Smooth muscle cell (in vitro differentiated cells): ENCODE data around the gene PPCS. TPM values are rescaled to one million over a fixed set of nuclear protein-coding genes. Genes with fewer than 3 reads are reported as not detected.

ENCODE experiments used
- DNase-seq: peaks from one replicate; lab custom pipeline; 2025; ENCODE audit not compliant: unreplicated experiment; lab: John Stamatoyannopoulos, UW
- H2AFZ ChIP-seq: fragments of 200-600 bp; sonication (generic); 2 replicates; pipeline ENCODE4 v1.6.0; 2016; ENCODE audit warnings: antibody characterized with exemption, low read depth, mild to moderate bottlenecking
- H3F3A ChIP-seq: fragments of 200-600 bp; sonication (generic); 2 replicates; pipeline ENCODE4 v1.6.0; 2017; ENCODE audit warnings: antibody characterized with exemption, low read depth
- H3K27ac ChIP-seq: fragments of 200-600 bp; sonication (generic); 2 replicates; pipeline ENCODE4 v1.5.1; 2016; ENCODE audit warnings: low read depth, mild to moderate bottlenecking
- H3K27me3 ChIP-seq: fragments of 200-600 bp; sonication (generic); 2 replicates; pipeline ENCODE4 v1.6.1; 2016; ENCODE audit warnings: low read depth, mild to moderate bottlenecking
- H3K36me3 ChIP-seq: fragments of 200-600 bp; sonication (generic); 2 replicates; pipeline ENCODE4 v1.5.1; 2016; ENCODE audit warnings: low read depth
- H3K4me1 ChIP-seq: fragments of 200-600 bp; sonication (generic); 2 replicates; pipeline ENCODE4 v1.5.1; 2016; ENCODE audit warnings: low read depth
- H3K4me2 ChIP-seq: fragments of 200-600 bp; sonication (generic); 2 replicates; pipeline ENCODE4 v1.6.0; 2016; ENCODE audit warnings: mild to moderate bottlenecking
- H3K4me3 ChIP-seq: fragments of 200-600 bp; sonication (generic); 2 replicates; pipeline ENCODE4 v1.5.1; 2016; ENCODE audit warnings: mild to moderate bottlenecking
- H3K79me2 ChIP-seq: fragments of 200-600 bp; sonication (generic); 2 replicates; pipeline ENCODE4 v1.6.0; 2016; ENCODE audit warnings: low read depth, mild to moderate bottlenecking
- H3K9ac ChIP-seq: fragments of 200-600 bp; sonication (generic); 2 replicates; pipeline ENCODE4 v1.6.0; 2016; ENCODE audit warnings: low read depth
- H3K9me3 ChIP-seq: fragments of 200-600 bp; sonication (generic); replicated peaks from 2 replicates; pipeline ENCODE4 v1.5.1; 2016; ENCODE audit warnings: low read depth
- H4K20me1 ChIP-seq: fragments of 200-600 bp; sonication (generic); 2 replicates; pipeline ENCODE4 v1.6.0; 2016; ENCODE audit warnings: low read depth
- WGBS: methylation state at CpG from one replicate; pipeline ENCODE4 v1.1.7; 2016; ENCODE audit warnings: low lambda C conversion rate; 5-methylcytosine and 5-hydroxymethylcytosine counted together
- polyA plus RNA-seq: library from polyadenylated mRNA; unstranded; fragments of >200 nt; fragmentation: Nextera tagmentation; extraction: Ambion mirVana; gene quantifications from 2 replicates; pipeline ENCODE4 v1.2.1, GENCODE V29; 2016
- total RNA-seq: library from RNA; depleted of rRNA; stranded (reverse); fragments of >200 nt; gene quantifications from 2 replicates; pipeline ENCODE4 v1.2.3, GENCODE V29; 2014
- TF ChIP-seq, protein P1 (sequence below): fragments of 200-600 bp; sonication (generic); IDR thresholded peaks from 2 replicates; pipeline ENCODE4 v1.5.1; 2017; ENCODE audit warnings: borderline replicate concordance, mild to moderate bottlenecking, antibody characterized with exemption; ENCODE audit not compliant: insufficient read depth, poor library complexity, severe bottlenecking

Gene PPCS
- total and polyA plus RNA-seq, 2 experiments from 2014 or later, result 42.6 to 73.3 TPM

DNA sequence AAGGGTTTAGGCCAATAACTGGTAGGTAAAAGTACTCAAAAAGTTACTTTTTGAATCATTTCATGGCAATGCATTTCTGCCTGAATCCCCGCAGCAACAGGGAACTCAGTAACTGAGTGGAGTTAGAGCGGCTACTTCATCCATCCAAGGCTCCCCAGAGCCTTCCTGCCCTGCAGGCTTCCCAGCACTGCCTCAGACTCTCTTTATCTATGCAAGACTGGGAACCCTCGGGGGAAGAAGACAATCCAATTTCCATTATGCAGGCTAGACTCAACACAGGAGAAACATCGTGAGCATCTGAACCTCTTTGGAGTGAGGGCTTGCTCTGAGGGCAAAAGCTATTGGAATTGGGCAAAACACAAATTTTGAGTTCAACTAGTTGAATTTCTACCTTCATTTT, 23.6 kb upstream of the PPCS start:
- Histone ChIP-seq H3K4me2 (peak overlapping the region; percentile 49), H3K9me3 (no peaks in the 10 kb centered on the region), H2AFZ (no peak overlapping the region), H3K27me3 (no peaks in the 10 kb centered on the region), H3F3A (peaks cover 6% of the 10 kb centered on the region), H3K4me1 (no peaks in the 10 kb centered on the region), H3K27ac (no peak overlapping the region), H3K36me3 (no peaks in the 10 kb centered on the region), H3K79me2 (no peaks in the 10 kb centered on the region), H4K20me1 (no peaks in the 10 kb centered on the region), H3K4me3 (no peak overlapping the region), H3K9ac (no peak overlapping the region)
- TF ChIP-seq, protein P1, sequence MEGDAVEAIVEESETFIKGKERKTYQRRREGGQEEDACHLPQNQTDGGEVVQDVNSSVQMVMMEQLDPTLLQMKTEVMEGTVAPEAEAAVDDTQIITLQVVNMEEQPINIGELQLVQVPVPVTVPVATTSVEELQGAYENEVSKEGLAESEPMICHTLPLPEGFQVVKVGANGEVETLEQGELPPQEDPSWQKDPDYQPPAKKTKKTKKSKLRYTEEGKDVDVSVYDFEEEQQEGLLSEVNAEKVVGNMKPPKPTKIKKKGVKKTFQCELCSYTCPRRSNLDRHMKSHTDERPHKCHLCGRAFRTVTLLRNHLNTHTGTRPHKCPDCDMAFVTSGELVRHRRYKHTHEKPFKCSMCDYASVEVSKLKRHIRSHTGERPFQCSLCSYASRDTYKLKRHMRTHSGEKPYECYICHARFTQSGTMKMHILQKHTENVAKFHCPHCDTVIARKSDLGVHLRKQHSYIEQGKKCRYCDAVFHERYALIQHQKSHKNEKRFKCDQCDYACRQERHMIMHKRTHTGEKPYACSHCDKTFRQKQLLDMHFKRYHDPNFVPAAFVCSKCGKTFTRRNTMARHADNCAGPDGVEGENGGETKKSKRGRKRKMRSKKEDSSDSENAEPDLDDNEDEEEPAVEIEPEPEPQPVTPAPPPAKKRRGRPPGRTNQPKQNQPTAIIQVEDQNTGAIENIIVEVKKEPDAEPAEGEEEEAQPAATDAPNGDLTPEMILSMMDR, result no peak
- DNase-seq, result no peak
- 41% methylated on average over 4 of the region's 4 CpGs for WGBS

DNA sequence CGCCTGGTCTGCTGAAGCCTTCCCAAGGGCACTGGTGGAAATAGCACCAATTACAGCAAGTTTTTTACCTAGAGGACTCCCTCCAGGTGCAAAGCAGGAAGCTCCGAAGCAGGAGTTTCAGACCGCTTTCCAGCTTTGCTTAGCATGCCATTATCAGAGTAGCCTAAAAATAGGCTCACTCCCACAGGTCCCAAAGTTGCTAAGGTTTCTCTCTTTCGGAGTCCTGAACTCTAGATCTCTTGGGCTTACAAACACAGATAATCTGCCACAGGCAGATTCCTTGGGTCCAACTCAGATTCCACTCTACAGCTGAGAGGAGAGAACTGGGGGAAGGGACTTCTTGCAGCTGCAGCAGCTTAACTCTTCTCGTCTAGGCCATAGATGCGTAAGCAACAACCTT, 23.0 kb upstream of the PPCS start:
- H4K20me1 ChIP-seq, result no peaks in the 10 kb centered on the region
- no peak overlapping the region for H3K9ac ChIP-seq
- no peaks in the 10 kb centered on the region for H3K27me3 ChIP-seq
- no peaks in the 10 kb centered on the region for H3K79me2 ChIP-seq
- H3K27ac ChIP-seq, result peak overlapping the region; percentile 30
- TF ChIP-seq, protein P1, result no peak
- peak overlapping the region; percentile 49 for H3K4me2 ChIP-seq
- H2AFZ ChIP-seq, result no peak overlapping the region
- no peak for DNase-seq
- H3K4me1 ChIP-seq, result no peaks in the 10 kb centered on the region
- peaks cover 6% of the 10 kb centered on the region for H3F3A ChIP-seq
- H3K4me3 ChIP-seq, result no peak overlapping the region
- no peaks in the 10 kb centered on the region for H3K36me3 ChIP-seq
- no peaks in the 10 kb centered on the region for H3K9me3 ChIP-seq
- 31% methylated on average over 6 of the region's 6 CpGs for WGBS

- H3K79me2 ChIP-seq, result no peaks in the 10 kb centered on the region
- DNase-seq, result no peak
- no peak overlapping the region for H2AFZ ChIP-seq
- no peaks in the 10 kb centered on the region for H3K4me1 ChIP-seq
- no peaks in the 10 kb centered on the region for H3K27me3 ChIP-seq
- WGBS, result 97% methylated on average over 4 of the region's 4 CpGs
- H4K20me1 ChIP-seq, result no peaks in the 10 kb centered on the region
- H3F3A ChIP-seq, result peaks cover 6% of the 10 kb centered on the region
- no peak overlapping the region for H3K9ac ChIP-seq
- no peak overlapping the region for H3K4me2 ChIP-seq
- H3K36me3 ChIP-seq, result no peaks in the 10 kb centered on the region
- no peak overlapping the region for H3K27ac ChIP-seq
- TF ChIP-seq, protein P1, result no peak
- no peaks in the 10 kb centered on the region for H3K9me3 ChIP-seq
- H3K4me3 ChIP-seq, result no peak overlapping the region
Measured at GRCh38 chr1:42434340-42434739, 22.0 kb upstream of the PPCS start.

- no peaks in the 10 kb centered on the region for H3K4me1 ChIP-seq
- H3K4me2 ChIP-seq, result no peak overlapping the region
- no peak overlapping the region for H3K27ac ChIP-seq
- no peak for DNase-seq
- no peak overlapping the region for H2AFZ ChIP-seq
- TF ChIP-seq, protein P1, result no peak
- no peaks in the 10 kb centered on the region for H3K79me2 ChIP-seq
- H3K36me3 ChIP-seq, result no peaks in the 10 kb centered on the region
- H3K9me3 ChIP-seq, result no peaks in the 10 kb centered on the region
- H4K20me1 ChIP-seq, result no peaks in the 10 kb centered on the region
- no peaks in the 10 kb centered on the region for H3F3A ChIP-seq
- H3K27me3 ChIP-seq, result no peaks in the 10 kb centered on the region
- H3K4me3 ChIP-seq, result no peak overlapping the region
- WGBS, result 74% methylated on average over 2 of the region's 2 CpGs
- no peak overlapping the region for H3K9ac ChIP-seq
Measured at GRCh38 chr1:42439940-42440339, 16.4 kb upstream of the PPCS start.
